ENCODE measurements around the gene CLEC14A.

The CLEC14A gene

GRCh38 chr14:38286452-38286851, 30.6 kb upstream of the CLEC14A start:
- no peak for DNase-seq (ENCODE audit: low read depth)
- no peak overlapping the region for H3K4me3 ChIP-seq (ENCODE audit: low read depth, low read length)
- TF ChIP-seq CTCF (IDR thresholded peaks at IDR 0.05; ENCODE audit: control insufficient read depth, extremely low read depth, insufficient read depth) = no peak

GRCh38 chr14:38285962-38286361, 30.1 kb upstream of the CLEC14A start:
- TF ChIP-seq CTCF (IDR thresholded peaks at IDR 0.05; ENCODE audit: control insufficient read depth, extremely low read depth, insufficient read depth) = no peak
- H3K4me3 ChIP-seq (ENCODE audit: low read depth, low read length) = no peak overlapping the region
- no peak for DNase-seq (ENCODE audit: low read depth)

GRCh38 chr14:38282936-38283335, 27.0 kb upstream of the CLEC14A start:
- DNase-seq (ENCODE audit: low read depth) = no peak
- no peak for TF ChIP-seq CTCF (IDR thresholded peaks at IDR 0.05; ENCODE audit: control insufficient read depth, extremely low read depth, insufficient read depth)
- H3K4me3 ChIP-seq (ENCODE audit: low read depth, low read length) = no peak overlapping the region

GRCh38 chr14:38280081-38280480, 24.2 kb upstream of the CLEC14A start:
- TF ChIP-seq CTCF (IDR thresholded peaks at IDR 0.05; ENCODE audit: control insufficient read depth, extremely low read depth, insufficient read depth) = no peak
- no peak for DNase-seq (ENCODE audit: low read depth)

GRCh38 chr14:38279572-38279971, 23.7 kb upstream of the CLEC14A start:
- no peak for DNase-seq (ENCODE audit: low read depth)
- H3K4me3 ChIP-seq (ENCODE audit: low read depth, low read length) = no peak overlapping the region
- no peak for TF ChIP-seq CTCF (IDR thresholded peaks at IDR 0.05; ENCODE audit: control insufficient read depth, extremely low read depth, insufficient read depth)

More at GRCh38 chr14:38280081-38280480, 24.2 kb upstream of the CLEC14A start:
- no peak overlapping the region for H3K4me3 ChIP-seq (ENCODE audit: low read depth, low read length)

GRCh38 chr14:38278035-38278434, 22.1 kb upstream of the CLEC14A start:
- no peak for TF ChIP-seq CTCF (IDR thresholded peaks at IDR 0.05; ENCODE audit: control insufficient read depth, extremely low read depth, insufficient read depth)
- no peak for DNase-seq (ENCODE audit: low read depth)
- H3K4me3 ChIP-seq (ENCODE audit: low read depth, low read length) = no peak overlapping the region

- no peak for TF ChIP-seq CTCF (IDR thresholded peaks at IDR 0.05; ENCODE audit: control insufficient read depth, extremely low read depth, insufficient read depth)
- H3K4me3 ChIP-seq (ENCODE audit: low read depth, low read length) = no peak overlapping the region
Measured at GRCh38 chr14:38262844-38263243, 7.0 kb upstream of the CLEC14A start.

More at GRCh38 chr14:38262844-38263243, 7.0 kb upstream of the CLEC14A start:
- DNase-seq (ENCODE audit: low read depth) = no peak

All from LNCaP clone FGC (cell line).